Astrocyte (in vitro differentiated cells and primary cell): ENCODE data around the gene ARHGAP23. TPM values are rescaled to one million over a fixed set of nuclear protein-coding genes. Genes with fewer than 3 reads are reported as not detected.
"Not testable (repeated sequence)": the region's sequence is repeated elsewhere in the genome, so short reads cannot be mapped to it uniquely, and the experiment has no call there.

Experiments used
- DNase-seq: peaks from one replicate; pipeline ENCODE4 v3.0.0-alpha.2; 2010; ENCODE audit warnings: low read depth
- FAIRE-seq: peaks from 2 replicates; lab custom pipeline; 2011; peaks lifted over from hg19 to GRCh38; lab: Jason Lieb, UNC
- H2AFZ ChIP-seq: 2 replicates; pipeline ENCODE4 v1.6.0; 2012; ENCODE audit warnings: low read depth, low read length, inconsistent platforms
- H3K27ac ChIP-seq: 2 replicates; pipeline ENCODE4 v1.5.1; 2011; ENCODE audit warnings: low read depth, low read length, inconsistent platforms
- H3K27me3 ChIP-seq: 2 replicates; pipeline ENCODE4 v1.6.0; 2011; ENCODE audit warnings: low read length, inconsistent platforms; ENCODE audit not compliant: insufficient read depth
- H3K36me3 ChIP-seq: 2 replicates; pipeline ENCODE4 v1.5.1; 2011; ENCODE audit warnings: low read length, inconsistent platforms; ENCODE audit not compliant: insufficient read depth
- H3K4me1 ChIP-seq: 2 replicates; pipeline ENCODE4 v1.5.1; 2011; ENCODE audit warnings: low read length, inconsistent platforms; ENCODE audit not compliant: insufficient read depth
- H3K4me2 ChIP-seq: 2 replicates; pipeline ENCODE4 v1.6.0; 2012; ENCODE audit warnings: low read length, inconsistent platforms
- H3K4me3 ChIP-seq: 2 replicates; pipeline ENCODE4 v1.5.1; 2011; ENCODE audit warnings: low read depth, mild to moderate bottlenecking, low read length, inconsistent platforms; ENCODE audit not compliant: insufficient read depth
- H3K79me2 ChIP-seq: 2 replicates; pipeline ENCODE4 v1.6.0; 2012; ENCODE audit warnings: mild to moderate bottlenecking, low read length, inconsistent platforms; ENCODE audit not compliant: insufficient read depth
- H3K9ac ChIP-seq: 2 replicates; pipeline ENCODE4 v1.6.0; 2012; ENCODE audit warnings: mild to moderate bottlenecking, low read length, inconsistent platforms
- H3K9me3 ChIP-seq: 2 replicates; pipeline ENCODE4 v1.5.1; 2012; ENCODE audit warnings: low read depth, mild to moderate bottlenecking, low read length, inconsistent platforms; ENCODE audit not compliant: insufficient read depth
- H4K20me1 ChIP-seq: 2 replicates; pipeline ENCODE4 v1.6.0; 2012; ENCODE audit warnings: low read length, inconsistent platforms; ENCODE audit not compliant: insufficient read depth
- H3K27ac Mint-ChIP-seq: one replicate; pipeline ENCODE4 v1.8.0; 2021; ENCODE audit warnings: mild to moderate bottlenecking, mixed read lengths; ENCODE audit not compliant: unreplicated experiment
- H3K27me3 Mint-ChIP-seq: one replicate; pipeline ENCODE4 v1.8.0; 2021; ENCODE audit warnings: low read depth, mixed read lengths; ENCODE audit not compliant: unreplicated experiment
- H3K36me3 Mint-ChIP-seq: one replicate; pipeline ENCODE4 v1.8.0; 2021; ENCODE audit warnings: low read depth, mixed read lengths; ENCODE audit not compliant: unreplicated experiment
- H3K4me1 Mint-ChIP-seq: one replicate; pipeline ENCODE4 v1.8.0; 2021; ENCODE audit warnings: low read depth, mixed read lengths; ENCODE audit not compliant: unreplicated experiment
- H3K4me3 Mint-ChIP-seq: one replicate; pipeline ENCODE4 v1.8.0; 2021; ENCODE audit warnings: mild to moderate bottlenecking, moderate library complexity, mixed read lengths; ENCODE audit not compliant: unreplicated experiment
- H3K9me3 Mint-ChIP-seq: one replicate; pipeline ENCODE4 v1.8.0; 2021; ENCODE audit warnings: mild to moderate bottlenecking, mixed read lengths; ENCODE audit not compliant: unreplicated experiment
- EZH2 ChIP-seq: IDR thresholded peaks from 2 replicates; pipeline ENCODE4 v1.6.1; 2012; ENCODE audit warnings: mild to moderate bottlenecking, low read length, inconsistent platforms; ENCODE audit not compliant: insufficient read depth
- total RNA-seq: library from RNA; stranded (reverse); gene quantifications from 2 replicates; pipeline ENCODE4 v1.2.1, GENCODE V29; 2021
- TF ChIP-seq, protein P1 (sequence below): IDR thresholded peaks from 2 replicates; pipeline ENCODE4 v1.5.1; 2011; ENCODE audit warnings: low read depth, mild to moderate bottlenecking, inconsistent platforms, low read length, moderate library complexity; ENCODE audit not compliant: insufficient read depth

Gene ARHGAP23
- total RNA-seq, 1 donor from 2014 or later = 118 TPM

DNA sequence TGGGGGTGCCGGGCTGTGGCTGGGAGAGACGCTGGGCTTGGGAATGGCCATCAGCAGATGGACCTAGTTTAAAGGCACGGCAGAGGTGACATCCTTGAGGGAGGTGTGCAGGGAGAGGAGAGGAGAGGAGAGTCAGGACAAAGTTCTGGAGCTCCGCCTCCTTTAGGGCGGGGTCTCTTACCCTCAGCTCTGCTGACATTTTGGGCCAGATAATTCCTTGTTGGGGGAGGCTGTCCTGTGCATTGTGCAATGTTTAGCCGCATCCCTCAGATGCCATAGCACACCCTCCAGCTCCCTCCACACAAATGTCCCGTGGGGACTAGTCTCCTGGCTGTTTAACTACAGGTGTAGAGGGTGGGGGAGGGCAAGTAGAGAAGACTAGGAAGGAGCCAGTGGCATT lies 48.3 kb downstream of the ARHGAP23 start:
- H3K4me3 Mint-ChIP-seq = no peak overlapping the region
- peaks cover 8% of the 10 kb centered on the region for H3K4me1 Mint-ChIP-seq
- H3K79me2 ChIP-seq = peaks cover 12% of the 10 kb centered on the region
- peaks cover 27% of the 10 kb centered on the region for H4K20me1 ChIP-seq
- no peaks in the 10 kb centered on the region for H3K9me3 ChIP-seq
- DNase-seq (no peak), FAIRE-seq (no peak)
- H3K9me3 Mint-ChIP-seq = no peaks in the 10 kb centered on the region
- no peak overlapping the region for H3K4me2 ChIP-seq
- no peak overlapping the region for H3K27ac Mint-ChIP-seq
- H3K36me3 Mint-ChIP-seq = peaks cover 6% of the 10 kb centered on the region
- H3K27me3 ChIP-seq = no peaks in the 10 kb centered on the region
- H3K36me3 ChIP-seq = peaks cover 3% of the 10 kb centered on the region
- H3K27me3 Mint-ChIP-seq = no peaks in the 10 kb centered on the region
- peaks cover 11% of the 10 kb centered on the region for H3K4me1 ChIP-seq
- H3K9ac ChIP-seq = no peak overlapping the region
- no peak overlapping the region for H3K27ac ChIP-seq
- no peak overlapping the region for H3K4me3 ChIP-seq
- H2AFZ ChIP-seq = no peak overlapping the region
- TF ChIP-seq EZH2 = no peak
- TF ChIP-seq, protein P1, sequence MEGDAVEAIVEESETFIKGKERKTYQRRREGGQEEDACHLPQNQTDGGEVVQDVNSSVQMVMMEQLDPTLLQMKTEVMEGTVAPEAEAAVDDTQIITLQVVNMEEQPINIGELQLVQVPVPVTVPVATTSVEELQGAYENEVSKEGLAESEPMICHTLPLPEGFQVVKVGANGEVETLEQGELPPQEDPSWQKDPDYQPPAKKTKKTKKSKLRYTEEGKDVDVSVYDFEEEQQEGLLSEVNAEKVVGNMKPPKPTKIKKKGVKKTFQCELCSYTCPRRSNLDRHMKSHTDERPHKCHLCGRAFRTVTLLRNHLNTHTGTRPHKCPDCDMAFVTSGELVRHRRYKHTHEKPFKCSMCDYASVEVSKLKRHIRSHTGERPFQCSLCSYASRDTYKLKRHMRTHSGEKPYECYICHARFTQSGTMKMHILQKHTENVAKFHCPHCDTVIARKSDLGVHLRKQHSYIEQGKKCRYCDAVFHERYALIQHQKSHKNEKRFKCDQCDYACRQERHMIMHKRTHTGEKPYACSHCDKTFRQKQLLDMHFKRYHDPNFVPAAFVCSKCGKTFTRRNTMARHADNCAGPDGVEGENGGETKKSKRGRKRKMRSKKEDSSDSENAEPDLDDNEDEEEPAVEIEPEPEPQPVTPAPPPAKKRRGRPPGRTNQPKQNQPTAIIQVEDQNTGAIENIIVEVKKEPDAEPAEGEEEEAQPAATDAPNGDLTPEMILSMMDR = no peak

DNA sequence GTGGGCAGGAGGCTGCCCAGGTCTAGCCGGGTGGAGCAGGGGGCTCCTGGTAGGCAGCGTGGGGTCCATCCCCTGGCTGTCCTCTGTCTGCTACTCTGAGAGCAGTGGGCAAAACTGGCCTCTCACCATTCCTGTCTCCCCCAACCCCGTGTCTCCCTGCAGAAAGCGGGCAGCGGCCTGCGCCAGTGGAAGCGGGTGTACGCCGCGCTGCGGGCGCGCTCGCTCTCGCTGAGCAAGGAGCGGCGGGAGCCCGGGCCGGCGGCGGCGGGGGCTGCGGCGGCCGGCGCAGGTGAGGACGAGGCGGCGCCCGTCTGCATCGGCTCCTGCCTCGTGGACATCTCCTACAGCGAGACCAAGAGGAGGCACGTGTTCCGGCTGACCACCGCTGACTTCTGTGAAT lies 49.2 kb downstream of the ARHGAP23 start:
- not testable (repeated sequence) for H3K27ac ChIP-seq, H3K4me3 ChIP-seq, H3K36me3 Mint-ChIP-seq, H3K36me3 ChIP-seq, H3K4me1 Mint-ChIP-seq, FAIRE-seq, H3K9me3 ChIP-seq, H3K27me3 Mint-ChIP-seq, H3K27ac Mint-ChIP-seq, H3K4me1 ChIP-seq, H2AFZ ChIP-seq, H3K9ac ChIP-seq, H3K4me2 ChIP-seq, DNase-seq, H3K9me3 Mint-ChIP-seq, H3K27me3 ChIP-seq, H3K4me3 Mint-ChIP-seq
- Histone ChIP-seq H3K79me2 (peaks cover 12% of the 10 kb centered on the region), H4K20me1 (peaks cover 26% of the 10 kb centered on the region)

GRCh38 chr17:38477951-38478350 lies 49.7 kb downstream of the ARHGAP23 start:
- H3K9me3 Mint-ChIP-seq, H2AFZ ChIP-seq, H3K4me1 ChIP-seq, DNase-seq, H3K4me3 ChIP-seq, FAIRE-seq, H3K36me3 Mint-ChIP-seq, H3K4me2 ChIP-seq, H3K27me3 Mint-ChIP-seq, H3K27ac ChIP-seq, H3K27ac Mint-ChIP-seq, H3K27me3 ChIP-seq, H3K4me1 Mint-ChIP-seq, H3K4me3 Mint-ChIP-seq, H3K9ac ChIP-seq, H3K36me3 ChIP-seq, H3K9me3 ChIP-seq: not testable (repeated sequence)
- Histone ChIP-seq H3K79me2 (peaks cover 12% of the 10 kb centered on the region), H4K20me1 (peaks cover 27% of the 10 kb centered on the region)

- H3K36me3 Mint-ChIP-seq, H3K36me3 ChIP-seq, H3K9me3 ChIP-seq, H3K4me1 Mint-ChIP-seq, FAIRE-seq, H3K9ac ChIP-seq, H2AFZ ChIP-seq, DNase-seq, H3K9me3 Mint-ChIP-seq, H3K4me1 ChIP-seq, H3K4me3 Mint-ChIP-seq, H3K27ac Mint-ChIP-seq, H3K27me3 Mint-ChIP-seq, H3K27ac ChIP-seq, H3K27me3 ChIP-seq, H3K4me2 ChIP-seq, H3K4me3 ChIP-seq: not testable (repeated sequence)
- H3K79me2 ChIP-seq = peaks cover 12% of the 10 kb centered on the region
- H4K20me1 ChIP-seq = peaks cover 28% of the 10 kb centered on the region
Observed at GRCh38 chr17:38478667-38479066, 50.4 kb downstream of the ARHGAP23 start.

DNA sequence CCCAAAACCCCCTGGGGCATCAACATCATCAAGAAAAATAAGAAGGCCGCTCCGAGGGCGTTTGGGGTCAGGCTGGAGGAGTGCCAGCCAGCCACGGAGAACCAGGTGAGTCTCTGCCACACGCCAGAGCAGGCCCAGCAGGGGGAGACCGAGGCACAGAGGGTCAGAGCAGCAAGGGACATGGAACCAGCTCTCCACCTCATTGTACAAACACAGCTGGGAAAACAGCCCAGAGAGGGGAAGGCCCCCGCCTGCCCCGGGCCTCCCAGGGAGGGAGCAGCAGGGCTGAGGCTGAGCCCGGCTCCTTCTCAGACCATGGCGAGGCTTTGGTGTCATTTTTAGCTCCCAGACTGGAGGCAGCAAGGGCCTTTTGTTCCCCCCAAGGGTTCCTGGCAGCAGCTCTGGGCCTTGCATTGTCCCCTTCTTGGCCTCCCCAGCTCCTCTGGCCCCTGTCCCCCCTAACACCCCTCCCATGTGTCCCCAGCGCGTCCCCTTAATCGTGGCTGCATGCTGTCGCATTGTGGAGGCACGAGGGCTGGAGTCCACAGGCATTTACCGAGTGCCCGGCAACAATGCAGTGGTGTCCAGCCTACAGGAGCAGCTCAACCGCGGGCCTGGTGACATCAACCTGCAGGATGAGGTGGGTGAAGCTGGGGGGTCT lies 53.9 kb downstream of the ARHGAP23 start:
- peaks cover 20% of the 10 kb centered on the region for H3K79me2 ChIP-seq
- not testable (repeated sequence) for H3K4me3 Mint-ChIP-seq, H3K9me3 ChIP-seq, DNase-seq, H3K27ac ChIP-seq, H3K27me3 ChIP-seq, H3K9ac ChIP-seq, H3K9me3 Mint-ChIP-seq, H3K27me3 Mint-ChIP-seq, H3K4me2 ChIP-seq, H2AFZ ChIP-seq, FAIRE-seq, H3K27ac Mint-ChIP-seq, H3K4me3 ChIP-seq, H3K36me3 Mint-ChIP-seq
- H3K4me1 Mint-ChIP-seq = peaks cover 23% of the 10 kb centered on the region
- H3K4me1 ChIP-seq = peaks cover 18% of the 10 kb centered on the region
- H3K36me3 ChIP-seq = peaks cover 13% of the 10 kb centered on the region
- H4K20me1 ChIP-seq = peaks cover 36% of the 10 kb centered on the region
